K562 (cell line): Measurements from ENCODE around the gene GSG1L2. TPM values are rescaled to one million over a fixed set of nuclear protein-coding genes. Genes with fewer than 3 reads are reported as not detected.

Experiments
- ATAC-seq: fragments of 200-7000 bp; cut with Tn5 transposase; 3 replicates; pipeline ENCODE4 v1.9.1; 2020; ENCODE audit warnings: moderate library complexity
- BruUV-seq: library from RNA; stranded (reverse); fragments of 400-500 nt; replicated peaks from 2 replicates; lab custom pipeline; 2021; lab: Mats Ljungman, UMichigan
- CTCF ChIA-PET: fragments of 300-600 bp; formaldehyde crosslinking; extraction: SDS; loops from one replicate; lab custom pipeline; 2021; ENCODE audit warnings: low intra/inter-chr PET ratio; lab: Yijun Ruan, JAX
- POLR2A ChIA-PET: fragments of 300-600, 350-650 bp; sonication (Branson Sonifier 250); formaldehyde crosslinking; extraction: SDS; loops from one replicate; lab custom pipeline; 2021; ENCODE audit warnings: antibody characterized with exemption, inconsistent platforms; lab: Yijun Ruan, JAX
- DNase-seq, 4 experiments: peaks; one replicate each; pipeline versions ENCODE4 v3.0.0 to v3.0.0-alpha.2; 2011 to 2018; ENCODE audit warnings: low spot score in 3 of 4, mixed read lengths in 3 of 4; ENCODE audit errors: extremely low read depth in 1 of 4
- FAIRE-seq: peaks from 2 replicates; lab custom pipeline; 2011; peaks lifted over from hg19 to GRCh38; lab: Jason Lieb, UNC
- H2AFZ ChIP-seq: 2 replicates; pipeline ENCODE4 v1.6.0; 2011; ENCODE audit warnings: low read depth, low read length, control low read depth, inconsistent platforms
- H3K27ac ChIP-seq: fragments of 200-600 bp; 3 replicates; pipeline ENCODE4 v1.8.0; 2011; ENCODE audit warnings: low read depth, mild to moderate bottlenecking, control low read depth, inconsistent platforms, low read length, moderate library complexity, mixed read lengths; ENCODE audit errors: extremely low read depth
- H3K27me3 ChIP-seq, 2 experiments: fragments of 300-600 bp in 1 of 2; 2 replicates in 1 of 2; 3 replicates in 1 of 2; pipeline versions ENCODE4 v1.6.0 to v1.8.0; 2011; ENCODE audit warnings: inconsistent platforms in 2 of 2, low read length in 2 of 2, mild to moderate bottlenecking in 1 of 2, mixed read lengths in 1 of 2, moderate library complexity in 1 of 2; ENCODE audit not compliant: control insufficient read depth in 2 of 2, insufficient read depth in 2 of 2
- H3K36me3 ChIP-seq: fragments of 300-600 bp; 3 replicates; pipeline ENCODE4 v1.8.0; 2011; ENCODE audit warnings: mild to moderate bottlenecking, low read length, inconsistent platforms; ENCODE audit not compliant: control insufficient read depth, insufficient read depth
- H3K4me1 ChIP-seq, 2 experiments: fragments of 200-600 bp in 1 of 2; replicated peaks in 1 of 2; 2 replicates in 1 of 2; 3 replicates in 1 of 2; pipeline versions ENCODE4 v1.5.1 to v1.8.0; 2011; ENCODE audit warnings: inconsistent platforms in 2 of 2, low read length in 2 of 2, mild to moderate bottlenecking in 1 of 2, mixed read lengths in 1 of 2, moderate library complexity in 1 of 2; ENCODE audit not compliant: control insufficient read depth in 2 of 2, insufficient read depth in 2 of 2
- H3K4me2 ChIP-seq: 2 replicates; pipeline ENCODE4 v1.6.1; 2011; ENCODE audit warnings: low read length, control low read depth, inconsistent platforms, mixed read lengths; ENCODE audit not compliant: insufficient read depth
- H3K4me3 ChIP-seq: fragments of 200-600 bp; sonication (generic), shearing (Covaris generic); 2 replicates; pipeline ENCODE4 v1.5.1; 2016; ENCODE audit warnings: control low read depth, inconsistent platforms
- H3K79me2 ChIP-seq: fragments of 200-600 bp; 3 replicates; pipeline ENCODE4 v1.8.0; 2011; ENCODE audit warnings: low read length, inconsistent platforms; ENCODE audit not compliant: control insufficient read depth, insufficient read depth
- H3K9ac ChIP-seq, 2 experiments: 2 replicates each; pipeline versions ENCODE4 v1.6.0 to v1.6.1; 2011; ENCODE audit warnings: low read depth in 2 of 2, low read length in 2 of 2, control low read depth in 1 of 2, inconsistent platforms in 1 of 2, mild to moderate bottlenecking in 1 of 2, mixed read lengths in 1 of 2; ENCODE audit not compliant: insufficient read depth in 1 of 2
- H3K9me1 ChIP-seq: one replicate; pipeline ENCODE4 v1.6.0; 2011; ENCODE audit warnings: inconsistent platforms, mild to moderate bottlenecking, low read length, moderate library complexity; ENCODE audit not compliant: control insufficient read depth, insufficient read depth
- H3K9me3 ChIP-seq: replicated peaks from 2 replicates; pipeline ENCODE4 v1.5.1; 2011; ENCODE audit warnings: low read depth, low read length, inconsistent platforms; ENCODE audit not compliant: control insufficient read depth, insufficient read depth
- H4K20me1 ChIP-seq: replicated peaks from 2 replicates; pipeline ENCODE4 v1.6.1; 2011; ENCODE audit warnings: low read length, inconsistent platforms, mixed read lengths; ENCODE audit not compliant: control insufficient read depth, insufficient read depth
- HDAC8 ChIP-seq: fragments of 450-650 bp; IDR thresholded peaks from 2 replicates; pipeline ENCODE4 v1.6.1; 2016; ENCODE audit warnings: mild to moderate bottlenecking, missing genetic modification characterization, moderate library complexity, missing compliant biosample characterization
- PPARD ChIP-seq: fragments of 250-450 bp; sonication (Bioruptor Pico); IDR thresholded peaks from 2 replicates; pipeline ENCODE4 v1.8.0; 2022; ENCODE audit warnings: inconsistent platforms, mild to moderate bottlenecking, moderate library complexity
- RB1 ChIP-seq: fragments of 450-650 bp; IDR thresholded peaks from 2 replicates; pipeline ENCODE4 v1.6.1; 2017; ENCODE audit warnings: low read depth, mild to moderate bottlenecking
- RBM34 ChIP-seq: fragments of 200-400 bp; formaldehyde crosslinking; IDR thresholded peaks from 2 replicates; pipeline ENCODE4 v1.6.1; 2018; ENCODE audit warnings: low read length, borderline replicate concordance; ENCODE audit not compliant: insufficient read depth
- ZNF316 ChIP-seq: fragments of 450-650 bp; IDR thresholded peaks from 2 replicates; pipeline ENCODE4 v1.6.1; 2016
- WGBS: fragments of 100-300 bp; shearing (Covaris generic); methylation state at CpG from one replicate; pipeline ENCODE4 v1.1.6; 2016; ENCODE audit warnings: low coverage, mixed read lengths; ENCODE audit not compliant: insufficient coverage; ENCODE audit errors: missing lambda C conversion rate; 5-methylcytosine and 5-hydroxymethylcytosine counted together
- in situ Hi-C: fragments of 300-500 bp; cut with MboI; formaldehyde crosslinking; loops from 4 replicates; pipeline ENCODE4 v1.15.0; 2018; ENCODE audit warnings: inconsistent platforms, mixed read lengths
- intact Hi-C: fragments of 100-400 bp; cut with micrococcal nuclease; formaldehyde crosslinking; loops from 2 replicates; pipeline ENCODE4 v1.14.2; 2022
- polyA plus RNA-seq, 8 experiments: library from polyadenylated mRNA; depleted of rRNA in 4 of 8; stranded (reverse) in 5 of 8; unstranded in 3 of 8; fragments of >200 nt; fragmentation: Nextera tagmentation in 2 of 8; fragmentation: Illumina TruSeq in 1 of 8; extraction: Ambion mirVana in 2 of 8; extraction: Trizol in 1 of 8; gene quantifications; 2 replicates each; pipeline versions ENCODE4 v1.2.1 to v1.2.3, GENCODE V29; 2011 to 2014; ENCODE audit warnings: inconsistent platforms in 1 of 8, missing spikeins in 1 of 8
- total RNA-seq, 7 experiments: library from RNA; depleted of rRNA in 6 of 7; stranded (reverse); fragments of >200 nt in 6 of 7; fragmentation: Illumina TruSeq in 2 of 7; extraction: Trizol in 2 of 7; gene quantifications; 2 replicates each; pipeline versions ENCODE4 v1.2.1 to v1.2.3, GENCODE V29; 2011 to 2021; ENCODE audit warnings: low replicate concordance in 1 of 7
- TF ChIP-seq, protein P1 (sequence below): sonication (generic); formaldehyde crosslinking; IDR thresholded peaks from 2 replicates; pipeline ENCODE4 v1.8.0; 2023; ENCODE audit warnings: mild to moderate bottlenecking, missing genetic modification reagents
- TF ChIP-seq, protein P2 (sequence below): sonication (generic); formaldehyde crosslinking; IDR thresholded peaks from 2 replicates; pipeline ENCODE4 v1.8.0; 2022; ENCODE audit warnings: missing genetic modification reagents, mild to moderate bottlenecking, borderline replicate concordance
- TF ChIP-seq, protein P3 (sequence below), 2 experiments: fragments of 150-350 bp in 1 of 2; IDR thresholded peaks; 2 replicates each; pipeline ENCODE4 v1.6.1; 2012 to 2016; ENCODE audit warnings: low read depth in 2 of 2, low read length in 2 of 2, mild to moderate bottlenecking in 1 of 2, moderate library complexity in 1 of 2
- TF ChIP-seq, protein P4 (sequence below): fragments of 250-450 bp; sonication (Bioruptor Pico); IDR thresholded peaks from 2 replicates; pipeline ENCODE4 v1.4.0; 2020; ENCODE audit warnings: borderline replicate concordance
- TF ChIP-seq, protein P5 (sequence below): fragments of 450-650 bp; IDR thresholded peaks from 2 replicates; pipeline ENCODE4 v1.6.1; 2016; ENCODE audit warnings: borderline replicate concordance

The GSG1L2 gene
- total and polyA plus RNA-seq, 9 of the 15 experiments (the other 6 are each of a cell fraction or from before 2014, with no cell fraction given), result not detected

DNA sequence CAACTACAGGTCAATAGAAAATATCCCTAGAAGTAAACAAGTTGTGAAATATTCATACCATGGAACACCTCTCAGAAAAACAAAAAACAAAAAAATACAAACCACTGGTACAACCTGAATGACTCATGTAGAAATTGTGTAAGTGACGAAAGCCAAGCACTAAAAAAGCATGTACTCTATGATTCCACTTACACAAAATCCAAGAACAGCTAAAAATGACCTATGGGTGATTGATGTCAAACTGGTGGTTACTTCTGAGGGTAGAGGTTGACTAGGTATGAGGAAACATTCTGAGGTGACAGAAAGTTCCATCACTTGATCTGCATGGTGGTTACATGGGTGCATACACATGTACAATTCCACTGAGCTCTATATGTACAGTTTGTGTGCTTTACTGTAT, 61.6 kb downstream of the GSG1L2 start:
- FAIRE-seq (no peak), DNase-seq (no peak), ATAC-seq (no peak)
- Histone ChIP-seq H3K79me2 (no peaks in the 10 kb centered on the region), H3K27ac (no peak overlapping the region), H3K4me3 (no peak overlapping the region), H3K36me3 (no peaks in the 10 kb centered on the region), H2AFZ (no peak overlapping the region), H3K9me1 (no peaks in the 10 kb centered on the region), H3K9me3 (no peaks in the 10 kb centered on the region), H3K4me1 (no peaks in the 10 kb centered on the region), H3K27me3 (no peaks in the 10 kb centered on the region; a peak in 1 of 5 replicates), H3K9ac (no peak overlapping the region), H4K20me1 (no peaks in the 10 kb centered on the region), H3K4me2 (no peak overlapping the region)
- intact Hi-C loops, result no loop called here
- BruUV-seq, result no TSS peak
- CTCF ChIA-PET, result no interaction called here
- 0% methylated on average over 1 of the region's 1 CpG for WGBS
- POLR2A ChIA-PET, result no interaction called here
- in situ Hi-C loops, result no loop called here
- TF ChIP-seq, protein P1, sequence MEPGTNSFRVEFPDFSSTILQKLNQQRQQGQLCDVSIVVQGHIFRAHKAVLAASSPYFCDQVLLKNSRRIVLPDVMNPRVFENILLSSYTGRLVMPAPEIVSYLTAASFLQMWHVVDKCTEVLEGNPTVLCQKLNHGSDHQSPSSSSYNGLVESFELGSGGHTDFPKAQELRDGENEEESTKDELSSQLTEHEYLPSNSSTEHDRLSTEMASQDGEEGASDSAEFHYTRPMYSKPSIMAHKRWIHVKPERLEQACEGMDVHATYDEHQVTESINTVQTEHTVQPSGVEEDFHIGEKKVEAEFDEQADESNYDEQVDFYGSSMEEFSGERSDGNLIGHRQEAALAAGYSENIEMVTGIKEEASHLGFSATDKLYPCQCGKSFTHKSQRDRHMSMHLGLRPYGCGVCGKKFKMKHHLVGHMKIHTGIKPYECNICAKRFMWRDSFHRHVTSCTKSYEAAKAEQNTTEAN, result no peak
- TF ChIP-seq, protein P2, sequence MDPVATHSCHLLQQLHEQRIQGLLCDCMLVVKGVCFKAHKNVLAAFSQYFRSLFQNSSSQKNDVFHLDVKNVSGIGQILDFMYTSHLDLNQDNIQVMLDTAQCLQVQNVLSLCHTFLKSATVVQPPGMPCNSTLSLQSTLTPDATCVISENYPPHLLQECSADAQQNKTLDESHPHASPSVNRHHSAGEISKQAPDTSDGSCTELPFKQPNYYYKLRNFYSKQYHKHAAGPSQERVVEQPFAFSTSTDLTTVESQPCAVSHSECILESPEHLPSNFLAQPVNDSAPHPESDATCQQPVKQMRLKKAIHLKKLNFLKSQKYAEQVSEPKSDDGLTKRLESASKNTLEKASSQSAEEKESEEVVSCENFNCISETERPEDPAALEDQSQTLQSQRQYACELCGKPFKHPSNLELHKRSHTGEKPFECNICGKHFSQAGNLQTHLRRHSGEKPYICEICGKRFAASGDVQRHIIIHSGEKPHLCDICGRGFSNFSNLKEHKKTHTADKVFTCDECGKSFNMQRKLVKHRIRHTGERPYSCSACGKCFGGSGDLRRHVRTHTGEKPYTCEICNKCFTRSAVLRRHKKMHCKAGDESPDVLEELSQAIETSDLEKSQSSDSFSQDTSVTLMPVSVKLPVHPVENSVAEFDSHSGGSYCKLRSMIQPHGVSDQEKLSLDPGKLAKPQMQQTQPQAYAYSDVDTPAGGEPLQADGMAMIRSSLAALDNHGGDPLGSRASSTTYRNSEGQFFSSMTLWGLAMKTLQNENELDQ (CRISPR knock-in tag), result no peak
- TF ChIP-seq HDAC8 (tag) (no peak), RBM34 (no peak), PPARD (CRISPR knock-in tag) (no peak), ZNF316 (no peak), RB1 (no peak)
- TF ChIP-seq, protein P3, sequence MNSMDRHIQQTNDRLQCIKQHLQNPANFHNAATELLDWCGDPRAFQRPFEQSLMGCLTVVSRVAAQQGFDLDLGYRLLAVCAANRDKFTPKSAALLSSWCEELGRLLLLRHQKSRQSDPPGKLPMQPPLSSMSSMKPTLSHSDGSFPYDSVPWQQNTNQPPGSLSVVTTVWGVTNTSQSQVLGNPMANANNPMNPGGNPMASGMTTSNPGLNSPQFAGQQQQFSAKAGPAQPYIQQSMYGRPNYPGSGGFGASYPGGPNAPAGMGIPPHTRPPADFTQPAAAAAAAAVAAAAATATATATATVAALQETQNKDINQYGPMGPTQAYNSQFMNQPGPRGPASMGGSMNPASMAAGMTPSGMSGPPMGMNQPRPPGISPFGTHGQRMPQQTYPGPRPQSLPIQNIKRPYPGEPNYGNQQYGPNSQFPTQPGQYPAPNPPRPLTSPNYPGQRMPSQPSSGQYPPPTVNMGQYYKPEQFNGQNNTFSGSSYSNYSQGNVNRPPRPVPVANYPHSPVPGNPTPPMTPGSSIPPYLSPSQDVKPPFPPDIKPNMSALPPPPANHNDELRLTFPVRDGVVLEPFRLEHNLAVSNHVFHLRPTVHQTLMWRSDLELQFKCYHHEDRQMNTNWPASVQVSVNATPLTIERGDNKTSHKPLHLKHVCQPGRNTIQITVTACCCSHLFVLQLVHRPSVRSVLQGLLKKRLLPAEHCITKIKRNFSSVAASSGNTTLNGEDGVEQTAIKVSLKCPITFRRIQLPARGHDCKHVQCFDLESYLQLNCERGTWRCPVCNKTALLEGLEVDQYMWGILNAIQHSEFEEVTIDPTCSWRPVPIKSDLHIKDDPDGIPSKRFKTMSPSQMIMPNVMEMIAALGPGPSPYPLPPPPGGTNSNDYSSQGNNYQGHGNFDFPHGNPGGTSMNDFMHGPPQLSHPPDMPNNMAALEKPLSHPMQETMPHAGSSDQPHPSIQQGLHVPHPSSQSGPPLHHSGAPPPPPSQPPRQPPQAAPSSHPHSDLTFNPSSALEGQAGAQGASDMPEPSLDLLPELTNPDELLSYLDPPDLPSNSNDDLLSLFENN (IDR thresholded peaks at IDR 0.05; ENCODE audit: low read depth in 2 of 2, low read length in 2 of 2), result no peak
- TF ChIP-seq, protein P4, sequence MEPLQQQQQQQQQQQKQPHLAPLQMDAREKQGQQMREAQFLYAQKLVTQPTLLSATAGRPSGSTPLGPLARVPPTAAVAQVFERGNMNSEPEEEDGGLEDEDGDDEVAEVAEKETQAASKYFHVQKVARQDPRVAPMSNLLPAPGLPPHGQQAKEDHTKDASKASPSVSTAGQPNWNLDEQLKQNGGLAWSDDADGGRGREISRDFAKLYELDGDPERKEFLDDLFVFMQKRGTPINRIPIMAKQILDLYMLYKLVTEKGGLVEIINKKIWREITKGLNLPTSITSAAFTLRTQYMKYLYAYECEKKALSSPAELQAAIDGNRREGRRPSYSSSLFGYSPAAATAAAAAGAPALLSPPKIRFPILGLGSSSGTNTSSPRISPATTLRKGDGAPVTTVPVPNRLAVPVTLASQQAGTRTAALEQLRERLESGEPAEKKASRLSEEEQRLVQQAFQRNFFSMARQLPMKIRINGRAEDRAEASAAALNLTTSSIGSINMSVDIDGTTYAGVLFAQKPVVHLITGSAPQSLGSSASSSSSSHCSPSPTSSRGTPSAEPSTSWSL (CRISPR knock-in tag), result no peak
- TF ChIP-seq, protein P5, sequence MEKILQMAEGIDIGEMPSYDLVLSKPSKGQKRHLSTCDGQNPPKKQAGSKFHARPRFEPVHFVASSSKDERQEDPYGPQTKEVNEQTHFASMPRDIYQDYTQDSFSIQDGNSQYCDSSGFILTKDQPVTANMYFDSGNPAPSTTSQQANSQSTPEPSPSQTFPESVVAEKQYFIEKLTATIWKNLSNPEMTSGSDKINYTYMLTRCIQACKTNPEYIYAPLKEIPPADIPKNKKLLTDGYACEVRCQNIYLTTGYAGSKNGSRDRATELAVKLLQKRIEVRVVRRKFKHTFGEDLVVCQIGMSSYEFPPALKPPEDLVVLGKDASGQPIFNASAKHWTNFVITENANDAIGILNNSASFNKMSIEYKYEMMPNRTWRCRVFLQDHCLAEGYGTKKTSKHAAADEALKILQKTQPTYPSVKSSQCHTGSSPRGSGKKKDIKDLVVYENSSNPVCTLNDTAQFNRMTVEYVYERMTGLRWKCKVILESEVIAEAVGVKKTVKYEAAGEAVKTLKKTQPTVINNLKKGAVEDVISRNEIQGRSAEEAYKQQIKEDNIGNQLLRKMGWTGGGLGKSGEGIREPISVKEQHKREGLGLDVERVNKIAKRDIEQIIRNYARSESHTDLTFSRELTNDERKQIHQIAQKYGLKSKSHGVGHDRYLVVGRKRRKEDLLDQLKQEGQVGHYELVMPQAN, result no peak
